SHP77 treated with DMSO at 0.1 percent for 48 hours (cell line): ENCODE data around the gene DMKN.

Source experiments
- DNase-seq: peaks from one replicate; lab custom pipeline; 2025; lab: John Stamatoyannopoulos, UW

The DMKN gene

DNA sequence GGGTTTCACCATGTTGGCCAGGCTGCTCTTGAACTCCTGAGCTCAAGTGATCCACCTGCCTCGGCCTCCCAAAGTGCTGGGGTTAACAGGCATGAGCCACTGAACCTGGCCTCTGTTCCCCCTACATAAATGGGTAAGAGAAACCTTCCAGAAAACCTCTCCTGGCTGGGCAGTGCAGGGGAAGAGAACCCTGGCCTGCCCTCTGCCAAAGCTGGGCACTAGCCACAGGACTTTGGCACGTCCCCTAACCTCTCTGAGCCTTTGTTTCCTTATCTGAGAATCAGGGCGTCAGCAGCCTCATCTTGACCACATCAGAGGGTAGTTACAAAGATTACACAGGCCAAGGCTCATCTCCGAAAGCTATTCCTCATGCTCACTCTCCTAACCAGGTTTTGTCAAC, 12.4 kb upstream of the DMKN start:
- no peak for DNase-seq

DNA sequence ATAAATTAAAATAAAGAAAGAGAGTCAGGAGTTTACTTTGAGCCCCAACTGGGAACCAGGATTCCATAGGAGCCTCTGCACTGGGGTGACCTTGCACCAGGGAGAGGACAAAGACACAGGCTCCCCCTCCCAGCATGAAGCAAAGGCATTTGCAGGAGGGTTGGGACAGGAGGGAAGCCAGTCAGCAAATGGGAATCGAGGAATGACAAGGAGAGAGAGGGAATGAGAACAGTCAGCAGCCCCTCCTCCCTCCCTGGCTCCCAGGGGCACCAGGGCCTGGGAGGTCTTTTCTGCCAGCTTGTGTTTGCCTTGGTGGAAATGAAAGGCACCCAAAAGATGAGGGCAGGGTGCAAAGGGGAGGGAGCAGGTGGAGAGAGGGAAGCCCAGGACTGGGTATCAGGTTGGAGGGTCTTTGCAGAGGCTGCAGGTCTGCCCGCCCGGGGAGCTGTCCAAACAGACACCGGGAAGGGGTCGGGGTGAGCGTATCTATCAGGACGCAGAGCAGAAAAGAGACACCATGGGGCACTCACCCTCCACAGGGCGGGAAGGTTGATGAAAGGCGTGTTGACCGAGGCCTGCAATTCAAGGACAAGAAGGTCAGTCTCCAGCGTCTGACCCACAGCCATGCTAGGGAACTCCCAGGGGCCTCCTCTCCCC, 10.9 kb upstream of the DMKN start:
- DNase-seq = no peak

DNA sequence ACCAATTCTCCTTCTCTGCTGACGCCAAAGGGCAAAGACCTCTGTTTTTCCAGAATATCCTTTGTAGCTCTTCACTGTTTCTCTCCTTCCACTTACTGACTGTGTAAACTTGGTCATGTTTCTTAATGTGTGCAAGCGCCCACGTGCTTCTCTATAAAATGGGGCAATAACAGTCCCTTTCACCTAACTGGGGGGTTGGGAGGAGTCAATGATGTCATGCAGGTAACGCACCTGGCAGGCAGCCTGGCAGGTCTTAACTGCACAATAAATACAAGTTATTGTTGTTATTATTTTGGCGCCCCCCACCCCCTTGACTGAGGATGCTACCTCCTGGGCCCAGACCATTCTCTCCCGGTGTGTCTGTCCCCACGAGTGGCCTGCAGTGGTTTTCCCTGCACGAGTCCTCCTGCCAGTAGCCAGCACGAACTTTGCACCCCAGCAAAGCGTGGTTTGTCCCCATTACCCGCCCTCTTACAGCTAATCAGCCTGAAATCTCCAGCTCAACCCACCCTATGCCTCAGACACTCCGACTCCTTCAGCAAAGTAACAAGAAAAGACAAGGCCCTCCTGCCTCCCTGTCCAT, 9.4 kb upstream of the DMKN start:
- DNase-seq = no peak

- no peak for DNase-seq
These were observed 7.8 kb upstream of the DMKN start for GRCh38 chr19:35521124-35521743.

- no peak for DNase-seq
These were observed 5.8 kb upstream of the DMKN start for GRCh38 chr19:35519291-35519690.

DNA sequence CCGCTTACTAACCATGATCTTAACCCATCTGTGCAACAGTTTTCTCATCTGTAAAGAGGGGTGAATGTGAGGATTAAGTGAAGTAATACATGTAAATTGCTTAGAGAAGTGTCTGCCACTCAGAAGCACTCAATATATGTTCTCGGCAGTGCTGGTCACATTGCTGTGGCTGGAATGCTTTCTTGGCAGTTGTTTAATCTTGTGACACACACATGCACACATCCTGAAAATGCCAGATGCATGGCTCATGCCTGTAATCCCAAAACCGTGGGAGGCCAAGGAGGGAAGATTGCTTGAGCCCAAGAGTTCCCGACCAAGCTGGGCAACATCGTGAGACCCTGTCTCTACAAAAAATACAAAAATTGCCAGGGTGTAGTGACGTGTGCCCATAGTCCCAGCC, 4.9 kb upstream of the DMKN start:
- DNase-seq = no peak

- no peak for DNase-seq
These were observed 3.9 kb upstream of the DMKN start for GRCh38 chr19:35517342-35517741.

DNA sequence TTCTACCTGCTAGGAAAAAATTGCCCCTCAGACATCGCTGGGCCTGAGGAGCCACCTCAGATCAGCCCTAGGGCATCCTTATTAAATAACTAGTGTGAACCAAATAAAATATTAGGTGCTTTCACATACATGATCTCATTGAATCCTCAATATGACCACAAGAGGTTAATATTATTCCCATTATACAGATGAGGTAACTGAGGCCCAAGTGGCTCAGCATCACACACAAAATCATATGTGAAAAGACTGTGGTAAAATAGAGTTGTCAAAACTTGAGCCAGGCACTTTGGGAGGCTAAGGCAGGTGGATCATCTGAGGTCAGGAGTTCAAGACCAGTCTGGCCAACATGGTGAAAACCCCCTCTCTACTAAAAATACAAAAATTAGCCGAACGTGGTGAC, 2.9 kb upstream of the DMKN start:
- DNase-seq = no peak

DNA sequence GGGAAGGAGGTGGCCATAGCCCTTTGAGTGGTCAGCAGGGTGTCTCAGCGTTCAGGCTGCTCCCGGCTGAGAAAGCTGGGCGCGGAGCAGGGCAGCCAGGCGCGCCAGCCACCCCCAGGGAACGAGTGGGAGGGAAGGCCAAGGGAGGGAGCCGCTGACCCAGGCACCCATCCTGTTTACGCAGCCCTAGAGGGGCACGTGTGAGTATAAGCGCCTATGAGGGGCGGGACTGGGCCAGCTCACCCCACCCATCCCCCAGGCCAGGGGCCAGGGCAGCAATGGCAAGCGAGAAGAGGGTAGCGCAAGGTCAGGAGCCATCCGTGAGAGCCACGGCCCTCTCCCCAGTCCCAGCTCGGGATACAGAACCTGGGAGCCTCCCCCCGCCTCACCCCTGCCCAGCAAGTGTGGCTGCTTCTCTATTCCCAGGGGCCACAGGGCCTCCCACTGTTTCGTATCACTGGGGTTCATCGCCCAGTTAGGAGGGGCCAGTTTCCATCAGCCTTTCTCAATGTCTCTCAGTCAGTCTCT, 897 bp upstream of the DMKN start:
- no peak for DNase-seq

GRCh38 chr19:35512831-35513627, 420 bp downstream of the DMKN start:
- no peak for DNase-seq

DNA sequence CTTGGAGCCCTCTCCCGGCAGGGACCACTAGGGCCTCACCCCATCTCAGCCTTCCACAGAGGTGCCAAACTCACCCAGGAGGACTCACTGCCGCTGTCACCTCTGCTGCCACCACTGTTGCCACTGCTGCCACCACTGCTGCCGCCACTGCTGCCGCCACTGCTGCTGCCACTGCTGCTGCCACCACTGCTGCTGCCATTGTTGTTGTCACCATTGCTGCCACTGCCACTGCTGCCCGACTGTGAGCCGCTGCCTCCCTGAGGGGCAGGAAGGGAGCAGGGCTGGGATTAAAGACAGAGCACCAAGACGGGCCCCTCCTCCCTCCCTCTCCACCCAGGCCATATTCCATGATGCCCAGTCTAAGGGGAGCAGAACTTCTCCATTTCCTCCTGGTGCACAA, 2.1 kb downstream of the DMKN start:
- DNase-seq = no peak

- no peak for DNase-seq
These were observed 2.9 kb downstream of the DMKN start for GRCh38 chr19:35510626-35510964.

GRCh38 chr19:35509861-35510625, 3.4 kb downstream of the DMKN start:
- DNase-seq = no peak

GRCh38 chr19:35509018-35509652, 4.3 kb downstream of the DMKN start:
- no peak for DNase-seq

GRCh38 chr19:35508129-35508528, 5.3 kb downstream of the DMKN start:
- DNase-seq = no peak

DNA sequence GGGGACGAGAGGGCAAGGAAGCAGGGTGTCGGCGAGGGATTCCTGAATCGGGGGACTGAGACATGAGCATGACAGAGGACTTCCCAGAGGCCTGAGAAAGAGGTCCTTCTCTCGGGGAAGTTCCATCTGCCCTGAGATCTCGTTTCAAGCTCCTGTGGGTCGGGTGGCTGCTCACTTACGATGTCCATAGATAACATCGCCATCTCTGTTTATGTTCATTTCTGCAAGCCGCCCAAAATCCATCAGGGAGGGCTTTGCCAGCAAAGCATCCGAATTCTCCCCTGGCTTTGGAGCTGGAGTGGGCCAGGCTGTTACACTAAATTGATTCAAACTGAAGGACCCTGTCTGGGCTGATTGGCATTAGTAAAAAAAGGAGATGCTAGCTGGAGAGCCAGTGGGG, 5.9 kb downstream of the DMKN start:
- DNase-seq = no peak

- DNase-seq = no peak
These were observed 7.4 kb downstream of the DMKN start for GRCh38 chr19:35506011-35506410.

GRCh38 chr19:35502751-35503150, 10.7 kb downstream of the DMKN start:
- DNase-seq = no peak

- no peak for DNase-seq
These were observed 11.8 kb downstream of the DMKN start for GRCh38 chr19:35501684-35502083.

GRCh38 chr19:35500611-35501010, 12.8 kb downstream of the DMKN start:
- DNase-seq = no peak

- DNase-seq = no peak
These were observed 14.4 kb downstream of the DMKN start for GRCh38 chr19:35498984-35499527.
